GM18508 (cell line): Measurements from ENCODE around the gene ZNF366.

Experiments
- ATAC-seq: cut with Tn5 transposase; IDR thresholded peaks from one replicate; pipeline ENCODE4 v1.9.1; 2021; ENCODE audit warnings: moderate number of reproducible peaks; ENCODE audit not compliant: insufficient read depth, unreplicated experiment

ZNF366 gene

DNA sequence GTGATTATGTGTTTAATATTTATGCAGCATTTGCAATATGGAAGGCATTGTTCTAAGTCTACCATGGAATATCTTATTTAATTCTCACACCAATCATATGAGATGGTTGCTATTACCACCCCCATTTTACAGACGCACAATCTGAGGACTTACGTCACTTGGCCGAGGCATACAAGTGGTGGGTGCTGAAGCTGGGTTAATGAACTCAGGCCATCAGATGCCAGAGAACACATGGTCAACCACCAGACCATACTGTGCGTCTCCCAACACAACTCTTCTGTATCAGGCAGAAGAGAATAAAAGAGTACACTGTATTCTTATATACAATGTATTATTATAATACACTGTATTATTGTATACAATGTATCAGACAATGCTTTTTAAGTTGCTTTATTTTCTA is 59.5 kb downstream of the ZNF366 start:
- ATAC-seq, result no peak

DNA sequence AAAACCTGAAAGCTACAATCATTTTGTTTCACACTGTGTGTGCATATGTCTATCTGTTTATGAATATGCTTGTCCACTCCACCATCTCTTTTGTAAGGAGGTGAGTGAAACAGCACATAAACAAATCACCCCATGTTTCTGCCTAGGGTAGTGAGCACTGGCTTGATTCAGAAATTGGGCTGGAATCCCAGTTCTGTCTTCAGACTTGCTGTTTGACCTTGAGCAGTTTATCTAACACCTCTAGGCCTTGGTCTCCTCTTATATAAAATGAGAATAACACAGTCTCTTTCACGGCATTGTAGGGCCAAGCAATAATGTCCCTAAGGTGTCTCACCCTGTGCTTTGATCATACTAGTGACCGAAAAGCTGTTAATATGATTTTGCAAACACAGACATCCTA is 61.2 kb downstream of the ZNF366 start:
- ATAC-seq, result no peak

DNA sequence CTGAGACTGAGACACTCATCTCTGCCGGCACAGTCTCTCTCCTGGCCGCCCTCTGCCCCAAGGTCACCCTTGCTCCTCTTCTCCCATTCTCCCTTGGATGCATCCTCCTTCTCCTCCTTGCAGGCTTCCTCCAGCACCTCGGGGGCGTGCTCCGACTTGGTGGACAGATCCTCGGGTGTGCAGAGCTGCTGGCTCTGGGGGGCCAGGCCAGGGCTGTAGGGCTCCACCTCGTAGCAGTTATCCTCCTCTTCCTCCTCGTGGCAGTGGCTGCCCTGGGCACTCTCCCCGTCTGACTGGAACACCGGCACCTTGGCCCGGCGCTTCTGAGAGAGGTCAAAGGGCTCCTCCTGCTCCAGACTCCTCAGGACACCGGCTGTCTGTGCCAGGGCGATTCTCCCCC is 63.3 kb downstream of the ZNF366 start:
- ATAC-seq, result no peak

DNA sequence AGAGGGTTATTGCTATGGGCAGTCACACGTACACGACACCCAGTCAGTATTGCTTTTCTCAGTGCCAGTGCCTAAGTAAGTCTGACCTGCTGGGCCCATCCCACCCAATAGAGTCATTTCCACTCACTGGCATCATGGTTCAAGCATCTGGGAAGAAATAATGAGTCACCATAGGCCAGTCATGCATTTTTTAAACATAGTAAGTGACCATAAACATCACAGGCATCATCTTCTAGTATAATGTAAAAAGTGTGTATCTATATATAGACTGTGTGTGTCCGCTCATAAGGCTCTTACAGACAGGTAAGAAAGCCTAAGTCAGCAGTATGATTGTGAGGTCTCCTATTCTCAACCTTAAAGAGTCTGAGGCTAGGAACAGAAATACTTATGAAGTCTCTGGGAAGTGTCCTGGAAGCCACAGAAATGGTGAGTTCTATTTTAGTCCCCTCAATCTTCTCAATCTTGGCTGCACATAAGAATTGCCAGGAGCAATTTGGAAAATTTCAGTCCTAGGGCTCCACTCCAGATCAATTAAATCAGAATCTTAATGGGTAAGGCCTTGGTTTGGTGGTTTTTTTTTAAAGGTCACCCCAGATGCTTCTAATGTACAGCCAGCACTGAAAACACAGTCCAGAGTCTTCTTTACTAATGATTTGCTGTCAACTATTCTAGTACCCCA is 65.2 kb downstream of the ZNF366 start:
- ATAC-seq, result no peak

DNA sequence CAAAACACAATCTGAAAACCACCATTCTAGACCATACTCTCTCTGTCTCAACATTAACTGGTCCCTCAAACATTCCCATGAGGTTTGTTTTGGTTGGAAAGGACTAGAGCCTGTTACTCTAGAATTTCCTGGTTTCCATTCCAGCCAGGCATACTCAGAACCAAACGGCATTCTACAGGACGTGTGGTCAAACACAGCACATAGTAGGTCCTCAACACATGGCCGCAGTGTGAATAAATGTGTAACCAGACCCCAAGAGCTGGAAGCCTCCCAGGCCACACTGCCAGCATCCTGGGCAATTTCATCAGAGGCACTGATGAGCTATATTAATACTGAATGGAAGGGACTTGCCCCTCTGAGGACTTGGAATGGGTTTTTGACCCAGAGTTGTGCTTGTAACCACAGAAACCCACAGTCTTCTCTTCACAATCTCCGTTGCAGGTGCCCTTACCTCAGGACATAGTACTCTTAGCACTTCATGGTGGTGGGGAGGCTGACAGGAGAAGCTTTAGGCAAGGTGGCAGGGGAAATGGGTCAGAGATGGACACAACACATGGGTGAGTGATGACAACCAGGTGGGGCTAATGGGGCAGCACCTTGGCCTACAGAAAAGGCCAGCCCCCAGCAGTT is 66.0 kb downstream of the ZNF366 start:
- no peak for ATAC-seq

DNA sequence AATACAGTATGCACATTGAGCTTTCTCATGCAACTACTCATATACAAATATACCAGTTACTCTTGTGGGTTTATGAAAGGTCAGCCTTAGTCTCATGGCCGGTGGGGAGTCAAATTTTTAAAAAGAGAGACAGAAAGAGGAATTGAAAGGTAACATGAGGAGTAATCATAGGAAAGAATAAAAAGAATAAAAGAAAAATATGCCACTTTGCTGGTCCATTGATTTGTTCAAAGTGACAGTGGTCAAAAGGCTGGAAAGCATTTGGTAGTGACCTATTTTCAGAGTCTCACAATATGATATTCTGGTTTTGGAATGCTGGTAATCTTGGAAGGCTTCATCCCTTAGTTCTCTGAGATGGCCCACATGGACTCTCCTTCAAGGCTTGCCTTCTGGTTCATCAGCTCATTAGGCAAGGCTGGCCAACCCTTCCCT is 67.0 kb downstream of the ZNF366 start:
- no peak for ATAC-seq

DNA sequence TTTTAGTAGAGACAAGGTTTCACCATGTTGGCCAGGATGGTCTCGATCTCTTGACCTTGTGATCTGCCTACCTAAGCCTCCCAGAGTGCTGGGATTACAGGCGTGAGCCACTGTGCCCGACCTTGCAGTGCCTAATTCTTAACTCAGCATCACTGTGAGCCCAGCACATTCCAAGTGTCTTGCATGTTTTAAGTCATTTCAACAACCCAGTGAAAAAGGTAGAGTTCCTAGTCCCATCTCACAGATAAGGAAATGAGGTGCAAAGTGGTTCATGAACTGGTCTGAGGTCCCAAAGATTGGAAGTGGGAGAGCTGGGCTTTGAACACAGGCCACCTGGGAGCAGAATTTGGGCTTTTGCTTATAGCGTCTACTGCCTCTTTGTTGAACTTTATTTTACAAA is 68.0 kb downstream of the ZNF366 start:
- no peak for ATAC-seq

DNA sequence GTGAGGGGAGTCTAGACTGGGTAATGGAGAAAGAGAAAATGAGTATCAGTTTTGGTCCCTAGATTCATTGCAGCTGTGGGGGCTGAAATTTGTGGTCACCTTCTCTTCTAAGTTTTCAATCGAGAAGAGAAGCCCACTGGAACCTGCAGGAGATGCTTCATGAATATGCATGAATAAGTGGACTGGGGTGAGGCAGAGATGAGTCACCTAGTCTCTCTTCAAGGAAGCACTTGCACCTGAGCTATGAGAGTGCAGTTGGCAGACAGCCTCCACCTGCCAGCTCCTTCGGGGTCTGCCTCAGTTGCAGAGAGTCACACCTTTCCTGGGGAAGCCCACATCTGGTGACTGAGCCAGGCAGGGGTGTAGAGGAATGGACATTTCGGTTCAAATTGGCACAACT is 69.1 kb downstream of the ZNF366 start:
- no peak for ATAC-seq

DNA sequence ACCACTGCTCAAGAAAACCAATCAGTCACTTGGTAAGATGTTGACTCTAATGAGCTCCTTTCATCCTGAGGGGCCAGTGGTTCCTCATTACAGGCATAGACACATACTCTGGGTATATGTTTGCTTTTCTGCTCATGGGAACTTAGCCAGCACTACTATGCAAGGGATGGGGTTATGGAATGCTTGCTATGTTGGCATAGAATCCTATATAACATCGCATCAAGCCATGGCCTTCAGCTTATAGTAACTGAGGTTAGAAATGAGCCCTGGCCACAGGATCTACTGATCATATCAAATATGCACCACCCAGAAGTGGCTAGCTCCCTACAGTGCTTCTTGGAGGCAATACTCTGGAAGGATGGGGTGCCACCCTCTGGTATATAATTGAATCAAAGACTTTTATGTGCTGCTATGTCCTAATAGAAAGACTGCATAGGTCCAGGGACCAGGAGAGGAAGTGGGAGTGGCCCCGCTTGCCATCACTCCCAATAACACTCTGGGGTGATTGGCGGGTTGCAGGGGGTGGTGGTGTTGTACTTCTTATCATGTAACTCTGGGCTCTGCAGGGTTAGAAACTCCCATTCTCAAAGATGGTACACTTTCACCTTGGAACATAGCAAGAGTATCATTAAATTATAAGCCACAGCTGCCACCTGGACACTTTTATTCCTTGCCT is 70.3 kb downstream of the ZNF366 start:
- ATAC-seq, result no peak

DNA sequence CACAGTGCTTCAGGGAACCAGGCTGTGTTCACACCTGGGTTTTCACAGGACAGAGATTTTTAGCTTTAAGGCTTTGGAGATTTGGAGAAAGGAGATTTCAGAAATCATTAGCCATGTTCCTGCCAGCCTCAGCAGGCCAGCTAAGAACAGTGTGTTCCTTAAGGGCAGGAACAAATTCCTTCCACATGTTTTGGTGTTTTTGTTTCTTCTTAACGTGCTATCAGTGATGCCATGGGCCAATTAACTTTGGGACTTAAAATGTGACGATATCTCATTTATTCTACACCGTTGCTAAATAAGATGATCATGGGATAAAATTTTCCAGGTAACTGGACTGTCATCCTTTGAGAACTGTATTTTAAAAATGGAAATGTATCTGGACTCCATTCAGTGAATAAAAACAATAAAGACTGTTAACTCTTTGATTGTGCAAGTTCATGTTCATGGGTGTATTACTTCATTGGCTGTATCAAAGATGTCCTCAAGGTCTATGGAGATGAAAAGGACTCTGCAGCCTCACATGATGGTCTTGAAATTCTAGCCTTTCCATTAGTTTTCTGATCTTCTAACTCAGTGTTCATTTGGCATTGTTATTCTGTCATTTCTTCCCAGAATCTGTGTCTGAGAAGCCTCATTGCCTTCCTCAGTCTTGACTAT is 72.3 kb downstream of the ZNF366 start:
- no peak for ATAC-seq

DNA sequence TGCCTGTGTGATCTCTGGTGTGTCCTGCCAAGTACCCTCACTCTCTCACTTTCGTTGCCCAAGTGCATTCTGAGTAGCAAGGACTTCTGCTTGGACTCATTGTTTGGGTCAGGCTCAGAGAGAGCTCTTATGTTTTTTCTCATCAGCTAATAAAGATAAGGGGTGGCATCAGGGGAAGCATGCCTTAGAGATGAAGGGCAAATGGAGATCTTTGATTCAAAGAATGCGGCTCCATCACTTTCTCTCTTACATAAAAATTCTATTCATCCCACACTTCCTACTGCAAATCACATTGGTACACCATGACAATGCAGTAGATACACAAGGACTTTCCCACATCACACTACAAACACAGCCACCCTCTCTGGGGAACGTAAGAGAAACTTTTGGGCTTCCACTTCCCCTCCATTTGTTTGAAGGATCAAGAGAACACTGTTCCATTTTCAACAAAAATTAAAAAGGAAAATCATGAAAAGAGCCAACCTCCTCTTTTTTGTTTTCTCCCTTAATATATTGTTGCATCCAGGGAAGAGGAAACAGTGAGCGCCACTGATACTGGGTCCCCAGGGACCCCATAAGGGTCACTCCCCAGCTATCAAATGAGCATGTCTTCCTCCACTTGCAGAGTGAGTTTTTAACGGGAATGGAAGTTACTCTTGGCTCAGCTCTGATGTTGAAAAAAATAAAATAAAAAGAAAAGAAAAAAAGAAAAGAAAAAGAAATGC is 73.0 kb downstream of the ZNF366 start:
- no peak for ATAC-seq

DNA sequence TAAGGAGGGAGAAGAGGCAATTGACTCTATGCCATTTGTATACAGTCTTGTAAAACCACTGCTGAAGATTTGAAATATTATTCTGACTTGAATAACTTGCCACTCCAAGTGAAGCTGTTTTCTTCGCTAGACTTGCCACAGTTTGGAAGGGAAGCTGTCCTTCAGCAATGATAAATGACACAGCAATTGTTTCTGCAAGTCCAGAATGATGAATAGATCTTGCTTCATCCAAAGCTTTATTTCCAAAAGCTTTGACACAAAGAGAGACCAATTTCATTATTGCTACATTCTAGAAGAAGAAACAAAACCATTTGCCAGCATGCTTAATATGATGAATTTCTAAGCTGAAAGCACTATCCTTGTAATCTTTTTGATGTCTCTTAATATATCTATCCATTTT is 73.7 kb downstream of the ZNF366 start:
- no peak for ATAC-seq

DNA sequence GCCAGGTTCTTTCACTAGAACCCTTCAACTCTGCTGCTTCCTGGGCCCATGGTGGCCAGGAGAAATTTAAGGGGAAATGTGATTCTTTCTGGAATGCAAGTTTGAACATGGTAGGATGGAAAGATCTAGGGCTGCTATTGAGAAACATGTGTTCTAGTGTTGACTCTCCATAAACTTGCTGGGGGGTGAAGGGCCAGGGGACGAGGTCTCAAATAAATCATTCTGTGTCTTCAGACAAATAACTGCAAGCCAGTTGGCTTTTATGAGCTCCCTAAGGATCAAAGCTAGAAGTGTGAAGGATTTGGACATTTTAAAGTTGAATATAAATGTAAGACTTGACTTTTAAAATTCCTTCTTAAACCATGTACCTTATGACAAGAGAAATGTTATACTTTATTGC is 78.5 kb downstream of the ZNF366 start:
- no peak for ATAC-seq

DNA sequence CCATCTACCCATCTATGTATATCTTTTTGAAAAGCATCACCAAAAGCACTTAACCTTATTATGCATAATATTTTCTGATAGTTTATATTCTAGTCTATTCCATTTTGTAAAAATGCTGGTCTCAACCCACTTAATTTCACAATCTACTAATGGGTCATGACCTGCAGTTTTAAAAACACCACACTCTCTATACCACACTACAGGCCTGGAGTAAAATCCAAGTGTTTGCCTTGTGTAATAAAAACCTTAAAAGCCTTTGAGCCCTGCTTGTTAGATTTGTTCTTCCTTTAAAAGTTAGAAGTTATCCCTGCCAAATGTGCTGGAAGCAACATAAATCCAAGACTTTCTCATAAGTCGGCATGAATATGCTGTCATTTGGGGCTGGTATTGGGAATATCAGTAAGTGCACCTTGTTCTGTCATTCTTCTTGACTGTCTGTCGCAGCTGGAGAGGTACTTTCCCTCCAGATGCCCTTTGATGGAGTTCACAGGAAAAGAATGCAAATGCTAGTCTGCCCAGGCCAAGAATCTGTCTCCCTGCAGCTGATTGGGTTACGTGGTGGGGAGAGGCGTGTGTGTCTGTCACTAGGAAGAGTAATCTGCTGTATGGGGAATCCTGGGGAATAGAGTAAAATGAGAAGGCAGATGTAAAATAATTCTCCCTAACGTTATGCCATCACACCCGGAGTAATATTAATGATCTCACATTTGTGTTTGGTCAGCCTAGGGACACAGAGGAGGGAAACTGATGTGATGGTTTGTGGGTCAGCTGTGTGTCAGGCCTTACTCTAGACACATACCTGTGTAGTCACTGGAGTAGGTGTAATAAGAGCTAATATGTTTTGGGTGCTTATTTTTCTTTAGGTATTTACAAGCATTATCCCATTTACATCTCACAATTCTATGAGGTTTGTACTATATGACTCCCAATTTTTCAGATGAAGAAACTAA is 79.4 kb downstream of the ZNF366 start:
- ATAC-seq, result no peak

DNA sequence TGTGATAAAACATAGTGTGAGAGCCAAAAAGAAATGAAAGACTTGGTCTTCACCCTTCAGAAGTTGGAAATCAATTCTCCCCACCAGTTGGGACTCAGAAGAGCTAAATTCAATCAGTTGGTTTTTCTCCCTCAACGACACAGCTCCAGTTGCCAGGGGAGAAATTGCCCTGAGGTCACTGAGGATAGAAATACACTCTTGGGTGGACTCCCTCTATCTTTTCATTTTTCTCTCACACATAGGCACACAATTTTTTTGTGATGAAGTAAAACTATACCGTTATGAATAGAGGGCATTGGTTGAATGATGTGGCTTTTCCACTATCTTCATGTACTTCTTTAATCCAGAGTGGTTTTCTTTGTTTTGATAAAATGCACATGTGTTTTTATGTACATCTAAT is 80.2 kb downstream of the ZNF366 start:
- no peak for ATAC-seq

DNA sequence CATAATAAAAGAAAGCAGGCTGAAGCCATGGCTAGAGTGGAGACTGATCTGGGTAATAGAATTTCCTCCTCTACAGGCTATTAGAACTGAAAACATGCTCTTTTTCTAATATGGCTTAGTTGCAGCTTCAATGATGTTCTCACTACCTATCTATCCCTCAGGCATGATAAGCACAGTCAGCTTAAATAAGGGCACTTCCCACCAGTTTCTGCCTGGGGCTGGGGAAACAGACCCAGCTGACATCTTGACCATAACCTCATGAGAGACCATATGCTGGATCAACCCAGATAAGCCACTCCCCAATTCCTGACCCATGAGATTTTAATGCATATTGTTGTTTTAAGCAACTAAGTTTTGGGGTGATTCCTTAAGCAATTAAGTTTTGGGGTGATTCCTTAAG is 81.2 kb downstream of the ZNF366 start:
- ATAC-seq, result no peak

DNA sequence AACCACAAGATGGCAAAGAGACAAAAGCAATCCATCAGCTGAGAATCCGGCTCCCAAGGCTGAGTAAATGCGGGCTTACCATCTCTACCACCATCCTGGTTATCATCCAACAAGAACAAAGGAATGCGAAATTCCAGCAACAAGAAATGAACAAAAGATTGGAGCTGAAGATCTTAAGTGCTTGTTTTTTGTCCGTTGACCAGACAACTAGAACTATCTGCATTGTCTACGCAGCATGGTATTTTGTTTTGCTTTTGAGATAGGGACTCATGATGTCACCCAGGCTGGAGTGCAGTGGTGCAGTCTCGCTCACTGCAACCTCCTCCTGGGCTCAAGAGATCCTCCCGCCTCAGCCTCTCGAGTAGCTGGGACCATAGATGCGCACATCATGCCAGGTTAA is 88.9 kb downstream of the ZNF366 start:
- no peak for ATAC-seq

DNA sequence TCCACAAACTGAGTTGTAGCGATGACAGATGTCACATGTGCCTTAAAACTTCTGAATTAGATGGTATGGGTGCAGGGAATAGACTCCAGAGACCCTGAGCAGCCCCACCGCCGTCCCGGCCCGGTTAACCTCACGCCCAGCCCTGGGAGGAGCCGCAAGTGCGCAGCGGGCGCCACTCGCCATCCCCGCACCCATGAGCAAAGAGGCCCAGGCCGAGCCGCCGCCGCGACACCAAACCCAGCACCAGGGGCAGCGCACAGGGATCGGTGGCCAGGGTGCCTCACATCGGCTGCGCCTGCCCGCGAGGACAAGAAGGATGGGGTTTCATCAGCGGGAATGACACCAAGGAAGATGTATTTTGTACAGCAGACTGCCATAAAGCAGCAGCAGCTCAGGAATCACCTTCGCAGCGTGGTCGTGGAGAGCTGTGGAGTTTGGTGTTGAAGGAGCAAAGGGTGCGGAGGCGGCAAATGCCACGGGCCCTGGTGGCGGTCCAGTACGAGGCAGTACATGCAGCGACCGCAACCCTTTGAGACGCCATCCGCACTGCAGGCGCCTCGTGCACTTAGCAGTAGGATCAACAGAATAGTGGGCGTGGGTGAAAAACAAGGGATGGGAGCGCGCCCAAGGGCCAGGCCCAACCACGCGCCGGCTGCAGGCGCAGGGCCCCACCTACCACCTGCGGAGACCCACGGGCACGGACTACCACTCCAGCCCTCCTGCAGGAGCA is 89.7 kb downstream of the ZNF366 start:
- no peak for ATAC-seq
